CD1c-positive myeloid dendritic cell (primary cell): ENCODE results near the gene INS.
"Not testable (repeated sequence)": the region's sequence is repeated elsewhere in the genome, so short reads cannot be mapped to it uniquely, and the experiment has no call there.

Experiments used
- DNase-seq: peaks from one replicate; pipeline ENCODE4 v3.0.0-alpha.2; 2016; ENCODE audit errors: extremely low spot score

INS gene

DNA sequence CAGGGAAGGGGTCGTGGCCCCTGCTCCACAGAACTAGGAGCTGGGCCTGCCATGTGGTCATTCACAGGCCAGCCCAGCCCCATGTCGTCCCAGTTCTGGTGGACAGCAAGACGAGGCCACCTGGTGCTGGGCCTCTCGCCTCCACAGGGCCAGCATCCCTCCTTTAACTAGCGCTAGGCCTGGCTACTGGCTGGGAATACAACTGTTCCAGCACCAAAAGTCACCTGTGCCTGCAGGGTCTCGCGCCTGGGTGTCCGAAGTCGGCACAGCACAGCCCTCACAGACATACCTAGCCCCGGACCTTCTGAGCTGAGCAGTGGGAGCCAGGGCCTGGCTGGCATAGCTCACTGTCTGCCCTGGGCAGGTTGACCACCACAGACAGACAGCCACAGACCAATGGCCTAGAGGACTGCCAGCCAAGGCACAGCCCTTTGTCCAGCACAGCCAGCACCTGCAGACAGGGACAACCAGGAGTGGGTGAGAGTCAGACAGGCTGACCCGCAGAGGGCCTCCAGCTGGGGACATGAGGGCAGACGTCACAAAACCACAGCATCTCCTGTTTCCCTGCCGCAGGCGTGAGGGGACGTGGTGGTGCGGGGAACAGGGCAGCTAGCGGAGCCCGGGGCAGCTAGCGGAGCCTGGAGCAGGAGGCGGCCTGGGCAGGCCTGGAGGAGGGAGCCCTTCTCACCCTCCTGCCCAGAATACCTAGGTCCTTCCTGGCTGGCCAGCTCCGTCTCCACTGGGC lies 37.8 kb upstream of the INS start:
- no peak for DNase-seq

DNA sequence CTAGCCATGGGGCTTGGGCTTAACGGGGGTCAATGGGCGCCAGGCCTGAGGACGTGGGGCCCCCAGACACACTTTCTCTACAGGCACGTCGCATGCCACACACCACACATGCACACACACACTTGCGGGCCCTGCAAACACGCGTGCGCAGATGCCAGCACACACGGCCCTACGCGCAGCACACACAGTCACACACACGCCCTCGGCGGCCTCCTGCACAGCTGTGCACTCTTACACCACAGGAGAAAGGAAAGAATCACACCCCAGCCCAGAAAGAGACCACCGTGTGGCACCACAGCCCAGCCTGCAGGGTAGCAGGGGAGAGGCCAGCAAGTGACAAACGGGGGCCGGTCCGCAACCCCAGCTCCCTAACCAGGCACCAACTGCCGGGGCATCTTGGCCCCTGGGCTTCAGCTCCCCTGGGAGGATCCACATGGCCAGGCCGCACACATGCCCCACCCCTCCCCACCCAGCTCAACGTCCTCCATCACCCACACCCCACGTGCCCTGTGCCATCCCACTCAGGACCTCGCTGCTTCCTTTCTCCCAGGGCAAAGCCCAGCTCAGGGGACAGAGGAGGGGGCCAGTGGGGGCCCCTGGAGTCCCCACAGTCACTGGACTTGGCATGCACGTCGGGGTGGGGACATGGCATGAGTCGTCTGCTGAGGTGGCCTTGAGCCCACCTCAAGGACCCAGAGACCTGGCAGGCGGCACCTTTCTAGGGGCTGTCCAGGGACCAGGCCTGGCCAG lies 36.9 kb upstream of the INS start:
- no peak for DNase-seq

DNA sequence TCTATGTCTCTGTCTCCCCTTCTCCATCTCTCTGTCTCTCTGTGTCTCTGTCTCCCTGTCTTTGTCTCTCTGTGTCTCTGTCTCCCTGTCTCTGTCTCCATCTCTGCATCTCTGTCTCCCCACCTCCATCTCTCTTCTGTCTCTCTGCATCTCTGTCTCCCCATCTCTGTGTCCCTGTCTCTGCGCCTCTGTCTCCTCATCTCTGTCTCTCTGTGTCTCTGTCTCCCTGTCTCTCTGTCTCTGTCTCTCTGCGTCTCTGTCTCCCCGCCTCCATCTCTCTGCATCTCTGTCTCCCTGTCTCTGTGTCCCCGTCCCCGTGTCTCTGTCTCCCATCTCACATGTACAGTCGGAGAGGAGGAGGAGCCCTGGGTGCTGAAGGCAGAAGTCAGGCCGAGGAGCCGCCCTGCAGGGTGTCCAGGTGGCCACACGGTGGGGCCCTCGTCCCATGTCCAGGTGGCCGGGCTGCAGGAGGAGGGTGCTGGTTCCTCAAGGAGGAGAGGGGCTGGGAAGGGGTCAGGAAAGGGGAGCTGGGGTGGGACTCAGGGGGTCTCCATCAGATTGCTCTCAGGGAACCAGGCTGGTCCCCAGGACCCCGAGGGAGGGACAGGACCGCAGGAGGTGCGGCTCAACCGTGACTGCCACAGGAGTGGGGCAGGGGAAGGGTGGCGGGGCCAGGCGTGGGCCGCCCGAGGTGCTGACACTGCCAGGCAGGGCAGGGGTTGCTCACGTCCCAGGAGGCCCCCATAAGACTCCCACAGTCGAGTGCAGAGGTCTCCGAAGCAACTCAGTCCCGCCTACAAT lies 36.2 kb upstream of the INS start:
- peak; percentile 82 for DNase-seq

DNA sequence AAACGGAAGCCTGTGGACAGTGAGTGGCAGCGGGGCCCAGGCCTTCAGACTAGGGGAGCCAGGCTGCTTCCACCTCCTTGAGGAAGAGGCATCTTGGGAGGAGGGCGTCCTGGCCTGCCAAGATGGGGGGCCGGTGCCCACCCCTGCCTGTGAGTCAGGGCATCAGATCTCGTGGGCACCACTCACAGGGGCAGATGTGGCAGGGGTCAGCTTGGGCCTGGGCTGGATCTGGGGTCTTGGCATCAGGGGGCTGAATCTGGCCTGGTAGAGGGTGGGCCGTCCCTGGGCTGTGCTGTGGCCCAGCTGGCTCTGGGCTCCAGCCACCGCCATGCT lies 34.7 kb upstream of the INS start:
- DNase-seq = no peak

DNA sequence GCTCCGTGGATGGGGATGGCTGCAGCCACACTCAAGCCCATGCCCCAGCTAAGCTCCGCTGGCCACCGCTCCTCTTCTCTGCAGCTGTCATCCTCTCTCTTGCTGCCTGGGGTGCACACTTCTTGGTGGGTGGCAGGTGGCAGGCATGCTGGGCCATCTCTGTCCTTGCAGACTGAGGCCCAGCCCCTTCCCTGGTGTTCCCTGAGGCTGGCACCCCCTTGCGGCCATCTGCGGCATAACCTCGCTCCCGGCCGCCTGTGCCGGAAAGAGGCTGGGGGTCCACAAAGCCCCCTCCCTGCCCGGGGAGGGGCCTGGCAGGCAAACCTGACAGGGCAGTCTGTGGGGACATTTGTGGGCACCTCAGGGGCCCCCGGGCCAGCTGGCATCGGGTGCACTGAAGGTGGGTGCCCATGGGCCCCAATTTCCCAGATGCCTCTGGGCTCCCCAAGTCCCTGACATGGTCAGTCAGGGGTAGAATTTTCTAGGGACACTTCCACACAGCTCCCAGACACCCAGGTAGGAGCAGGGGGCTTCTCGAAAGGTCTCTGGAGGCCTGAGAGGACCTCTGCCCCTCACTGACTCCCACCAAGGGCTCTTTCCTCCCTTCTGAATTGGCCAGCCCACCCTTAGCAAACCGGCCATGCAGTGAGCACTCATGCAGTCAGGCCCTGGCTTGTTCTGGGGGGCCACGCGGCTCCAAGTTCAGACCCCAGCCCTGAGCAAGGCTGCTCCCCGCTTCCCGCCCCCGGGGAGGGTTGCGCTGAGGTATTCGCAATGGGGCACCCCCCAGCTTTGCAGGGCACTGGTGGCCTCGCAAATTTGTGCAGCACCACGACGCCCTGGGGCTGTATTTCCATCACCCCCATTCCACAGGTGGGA lies 34.1 kb upstream of the INS start:
- DNase-seq = peak; percentile 56

DNA sequence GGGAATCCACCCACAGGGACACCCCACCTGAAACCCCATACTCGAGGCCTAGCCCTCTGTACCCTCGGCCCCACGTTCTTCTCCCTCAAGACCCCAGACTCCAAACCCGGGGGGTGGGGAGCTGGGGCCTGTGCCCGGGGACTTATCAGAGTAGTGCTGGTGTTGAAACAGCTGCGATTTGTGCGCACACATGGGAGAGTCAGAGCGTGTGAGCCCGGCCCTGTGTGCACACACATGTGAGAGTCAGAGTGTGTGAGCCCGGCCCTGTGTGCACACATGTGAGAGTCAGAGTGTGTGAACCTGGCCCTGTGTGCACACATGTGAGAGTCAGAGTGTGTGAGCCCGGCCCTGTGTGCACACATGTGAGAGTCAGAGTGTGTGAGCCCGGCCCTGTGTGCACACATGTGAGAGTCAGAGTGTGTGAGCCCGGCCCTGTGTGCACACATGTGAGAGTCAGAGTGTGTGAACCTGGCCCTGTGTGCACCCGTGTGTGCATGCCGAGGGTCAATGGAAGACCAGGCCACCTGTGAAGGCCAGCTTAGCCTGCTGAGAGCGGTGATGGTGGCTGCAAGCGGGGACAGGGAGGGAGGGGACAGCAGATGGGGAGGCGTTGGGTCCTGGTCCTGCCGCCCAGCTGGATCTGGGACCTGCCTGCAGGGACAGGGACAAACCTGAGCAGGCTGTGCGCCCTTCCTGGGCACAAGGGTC lies 33.0 kb upstream of the INS start:
- not testable (repeated sequence) for DNase-seq

DNA sequence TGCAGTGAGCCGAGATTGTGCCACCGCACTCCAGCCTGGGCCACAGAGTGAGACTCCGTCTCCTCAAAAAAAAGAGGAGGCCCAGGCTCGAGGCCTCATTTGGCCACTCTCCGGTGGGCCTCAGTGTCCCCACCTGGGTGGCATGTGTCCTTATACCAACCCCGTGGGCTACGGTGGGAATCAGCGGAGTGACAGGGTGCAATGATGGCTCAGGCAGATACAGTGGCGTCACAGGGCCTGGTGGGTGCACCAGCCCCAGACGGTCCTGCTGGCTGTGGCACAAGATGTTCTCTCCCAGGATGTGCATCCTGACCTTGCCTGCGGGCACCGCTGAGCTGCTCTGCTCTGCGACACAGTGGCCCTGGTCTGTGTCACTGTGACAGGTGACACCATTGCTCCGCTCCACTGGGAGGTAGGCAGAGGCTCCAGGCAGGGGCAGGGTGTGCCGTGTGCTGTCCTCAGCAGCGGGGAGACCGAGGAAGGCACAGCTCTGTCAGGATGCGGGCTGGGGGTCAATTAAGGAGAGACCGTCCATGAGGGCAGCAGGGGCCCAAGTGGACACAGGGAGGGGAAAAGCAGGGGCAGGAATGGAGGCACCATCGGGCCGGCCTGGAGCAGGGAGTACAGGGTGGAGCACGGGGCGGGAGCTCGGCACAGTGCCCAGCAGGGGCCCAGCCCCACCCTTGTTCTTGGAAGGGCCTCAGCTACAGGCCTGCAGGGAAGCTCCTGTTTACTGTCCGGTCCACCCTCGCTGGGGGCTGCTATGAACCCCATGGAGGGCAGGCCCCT lies 32.3 kb upstream of the INS start:
- no peak for DNase-seq

DNA sequence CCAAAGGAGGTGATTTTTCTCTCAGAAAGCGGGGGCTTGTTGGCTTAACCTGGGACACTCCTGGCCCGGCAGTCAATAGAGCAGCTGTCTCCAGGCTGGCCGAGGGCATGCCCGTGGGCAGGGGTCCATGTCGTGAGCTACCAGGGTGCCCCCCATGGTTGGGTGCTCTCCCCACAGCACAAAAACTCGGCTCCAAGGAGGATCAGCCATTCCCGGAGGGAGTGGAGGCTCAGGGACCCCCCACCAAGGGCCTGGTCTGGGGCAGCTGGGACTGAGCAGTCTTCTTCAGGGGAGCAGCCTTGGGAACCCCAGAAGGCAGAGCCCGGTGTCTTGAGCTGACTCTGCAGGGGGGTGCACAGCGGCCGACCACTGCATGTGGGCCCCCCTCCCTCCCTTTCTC lies 31.4 kb upstream of the INS start:
- DNase-seq = no peak

DNA sequence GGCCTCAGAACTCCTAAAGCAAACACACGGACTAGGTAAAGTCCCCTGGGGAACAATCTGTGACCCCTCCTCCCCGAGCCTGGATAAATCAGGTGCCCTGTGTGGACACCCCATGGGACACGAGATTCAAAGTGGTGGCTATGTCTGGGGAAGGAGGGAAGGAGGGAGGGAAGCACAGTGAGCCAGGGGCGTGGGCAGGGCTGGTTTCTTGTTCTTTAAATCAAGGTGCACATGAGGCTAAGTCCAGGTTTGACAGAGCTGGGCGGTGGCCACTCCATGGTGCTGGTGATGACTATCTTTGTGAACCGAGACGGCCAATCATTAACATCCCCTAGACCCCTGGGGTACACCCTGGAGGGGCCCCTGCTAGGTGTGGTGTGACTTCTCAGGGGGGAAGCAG lies 30.9 kb upstream of the INS start:
- no peak for DNase-seq

DNA sequence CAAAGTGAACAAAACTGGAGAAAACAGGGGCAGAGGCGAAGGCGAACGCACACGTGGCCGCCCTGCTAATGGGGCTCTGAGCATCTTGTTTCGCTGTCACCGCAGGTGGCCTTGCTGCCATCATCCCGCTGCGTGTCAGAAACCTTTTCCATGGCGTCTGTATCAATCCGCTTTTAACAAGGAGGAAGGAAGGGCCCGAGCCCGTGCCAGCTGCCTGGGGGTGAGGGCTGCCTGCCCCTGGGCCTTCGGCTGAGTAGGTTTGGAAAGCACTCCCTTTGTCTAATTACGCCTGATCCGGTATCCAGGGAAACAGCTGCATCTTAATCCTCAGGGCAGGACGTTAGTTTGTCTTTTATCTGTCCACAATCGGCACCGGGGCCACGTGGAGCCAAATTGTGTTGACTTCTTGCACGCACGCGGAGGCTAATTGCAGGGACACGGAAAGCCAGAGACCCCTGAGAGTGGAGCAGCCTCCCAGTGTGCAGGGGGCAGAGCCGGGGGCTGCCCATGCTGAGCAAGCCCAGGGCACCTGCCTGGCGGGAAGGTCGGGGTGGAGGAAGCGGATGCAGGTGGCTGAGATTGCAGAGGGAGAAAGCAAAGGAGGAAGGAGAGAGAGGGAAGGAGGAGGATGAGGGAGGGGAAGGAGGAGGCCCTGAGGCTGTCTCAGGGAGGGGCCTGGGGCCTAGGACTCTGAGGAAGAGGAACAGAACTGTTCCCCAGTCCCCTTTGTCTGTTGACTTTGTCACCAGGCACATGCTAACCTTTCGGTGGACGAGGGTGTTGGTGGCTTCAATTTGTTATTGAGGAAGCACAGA lies 29.9 kb upstream of the INS start:
- peak; percentile 86 for DNase-seq

DNA sequence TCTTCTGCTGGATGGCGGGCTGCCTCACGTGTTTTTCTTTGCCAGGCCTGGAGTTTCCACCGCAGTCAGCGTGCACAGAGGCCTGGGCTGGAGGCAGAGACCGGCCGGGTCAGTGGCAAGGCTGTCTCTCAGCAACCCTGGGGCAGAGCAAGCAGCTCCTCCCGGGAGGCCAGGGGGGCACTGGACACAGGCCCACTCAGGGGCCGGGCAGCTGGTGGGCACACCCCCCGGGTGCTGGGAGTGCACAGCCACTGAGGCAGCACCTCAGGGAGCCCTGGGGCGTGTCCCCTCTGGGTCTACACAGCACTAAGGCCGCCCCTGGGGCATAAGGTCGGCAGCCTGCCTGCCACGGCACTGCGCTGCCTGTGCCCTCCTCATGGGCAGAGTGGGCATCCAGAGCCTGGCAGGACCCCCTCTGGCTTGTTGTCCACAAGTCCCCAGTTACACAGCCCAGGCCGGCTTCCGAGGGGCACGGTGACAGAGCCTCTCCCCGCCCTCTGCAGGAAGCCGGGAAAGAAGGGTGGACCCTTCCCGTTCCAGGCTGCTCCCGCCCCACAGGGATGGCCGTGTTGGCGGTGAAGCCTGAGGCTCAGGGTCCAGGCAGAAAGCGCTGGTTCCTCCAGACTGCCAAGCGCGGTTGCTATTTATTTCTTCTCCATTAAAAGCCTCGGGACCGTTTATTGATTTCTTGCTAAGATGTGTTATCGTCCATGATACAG lies 29.1 kb upstream of the INS start:
- no peak for DNase-seq

DNA sequence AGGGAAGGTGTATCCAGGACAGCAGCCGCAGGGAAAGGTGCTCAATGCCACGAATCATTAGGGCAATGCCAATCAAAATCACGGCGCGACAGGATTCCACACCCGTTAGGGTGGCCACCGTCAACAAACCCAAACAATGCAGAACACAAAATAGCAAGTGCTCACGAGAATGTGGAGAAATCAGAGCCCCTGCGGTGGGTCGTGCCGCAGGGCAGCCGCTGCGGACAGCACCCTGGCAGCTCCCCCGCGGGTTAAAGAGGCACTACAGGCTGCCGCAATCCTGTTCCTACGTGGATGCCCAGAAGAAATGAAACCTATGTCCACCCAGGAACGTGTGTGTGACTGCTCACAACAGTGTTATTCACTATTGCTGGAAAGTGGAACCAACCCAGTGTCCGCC lies 27.7 kb upstream of the INS start:
- peak; percentile 5 for DNase-seq

DNA sequence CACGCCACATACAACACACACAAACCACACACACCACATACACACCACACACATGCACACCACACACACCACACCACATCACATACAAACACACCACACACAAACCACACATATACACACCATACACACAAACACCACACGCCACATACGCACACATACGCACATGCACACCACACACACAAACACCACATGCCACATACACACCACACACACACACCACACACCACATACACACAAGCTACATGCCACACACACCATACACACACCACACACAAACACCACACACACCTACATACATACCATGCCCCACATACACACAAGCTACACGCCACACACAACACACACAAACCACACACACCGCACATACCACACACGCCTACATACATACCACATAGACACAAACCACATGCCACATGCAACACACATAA lies 26.3 kb upstream of the INS start:
- no peak for DNase-seq

DNA sequence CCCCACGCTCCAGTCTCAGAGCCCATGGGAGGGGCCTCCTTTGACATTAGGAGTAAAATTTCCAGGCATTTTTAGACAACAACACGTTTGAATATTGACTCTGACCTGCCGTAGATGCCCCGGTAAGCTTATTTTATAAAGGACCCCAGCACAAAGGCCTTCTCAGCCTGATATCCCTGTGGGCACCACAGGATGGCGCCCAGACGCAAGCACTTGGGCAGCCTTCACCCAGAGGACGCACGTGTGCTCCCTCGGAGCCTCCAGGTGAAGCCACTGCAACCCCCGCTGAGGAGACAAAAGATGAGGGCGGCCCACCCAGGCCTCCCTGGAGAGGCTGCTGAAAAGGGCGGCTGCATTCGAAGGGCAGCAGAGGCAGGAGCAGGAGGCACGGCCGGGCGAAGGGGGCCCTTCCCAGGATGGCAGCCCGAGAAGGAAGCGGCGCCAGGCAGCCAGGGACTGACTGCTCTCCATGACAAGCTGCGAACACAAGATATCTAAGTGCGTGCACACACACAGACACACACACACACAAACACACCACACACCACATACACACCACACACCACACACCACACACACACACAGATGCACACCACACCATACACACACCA lies 25.8 kb upstream of the INS start:
- DNase-seq = peak; percentile 63

DNA sequence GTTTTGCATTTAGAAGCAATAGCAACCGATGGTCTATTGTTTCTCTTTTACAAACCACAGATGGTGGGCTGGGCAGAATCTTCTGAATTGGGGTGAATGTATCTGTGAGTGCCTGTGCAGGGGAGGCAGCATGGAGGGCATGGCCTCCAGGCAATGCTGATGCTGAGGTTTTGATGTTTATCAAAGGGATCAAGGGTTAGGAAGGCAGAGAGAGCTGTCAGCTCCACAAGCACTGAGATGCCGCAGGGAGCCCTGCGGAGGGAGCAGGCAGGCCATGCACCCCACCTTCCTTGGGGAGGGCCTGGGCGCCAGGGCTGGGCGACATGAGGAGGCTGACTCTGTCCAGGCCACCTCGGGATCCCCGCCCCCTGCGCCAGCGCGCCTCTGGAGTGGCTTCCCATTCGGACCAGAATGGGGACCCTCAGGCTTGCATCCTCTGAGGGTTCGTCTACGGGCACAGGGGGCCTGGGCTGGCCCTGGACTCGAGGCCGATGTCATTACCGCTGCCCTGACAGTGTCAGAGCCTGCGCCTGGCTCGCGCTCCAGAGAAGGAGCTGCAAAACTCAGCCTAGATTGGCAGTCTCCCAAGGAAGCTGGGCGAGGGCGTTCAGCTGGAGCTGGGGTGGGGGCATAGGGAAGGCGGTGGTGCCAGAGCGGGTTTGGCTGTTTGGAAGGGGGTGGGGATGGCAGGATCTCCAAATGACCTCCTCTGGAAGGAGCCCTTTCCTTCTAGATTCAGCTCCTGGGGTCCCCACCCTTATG lies 24.5 kb upstream of the INS start:
- DNase-seq = no peak

DNA sequence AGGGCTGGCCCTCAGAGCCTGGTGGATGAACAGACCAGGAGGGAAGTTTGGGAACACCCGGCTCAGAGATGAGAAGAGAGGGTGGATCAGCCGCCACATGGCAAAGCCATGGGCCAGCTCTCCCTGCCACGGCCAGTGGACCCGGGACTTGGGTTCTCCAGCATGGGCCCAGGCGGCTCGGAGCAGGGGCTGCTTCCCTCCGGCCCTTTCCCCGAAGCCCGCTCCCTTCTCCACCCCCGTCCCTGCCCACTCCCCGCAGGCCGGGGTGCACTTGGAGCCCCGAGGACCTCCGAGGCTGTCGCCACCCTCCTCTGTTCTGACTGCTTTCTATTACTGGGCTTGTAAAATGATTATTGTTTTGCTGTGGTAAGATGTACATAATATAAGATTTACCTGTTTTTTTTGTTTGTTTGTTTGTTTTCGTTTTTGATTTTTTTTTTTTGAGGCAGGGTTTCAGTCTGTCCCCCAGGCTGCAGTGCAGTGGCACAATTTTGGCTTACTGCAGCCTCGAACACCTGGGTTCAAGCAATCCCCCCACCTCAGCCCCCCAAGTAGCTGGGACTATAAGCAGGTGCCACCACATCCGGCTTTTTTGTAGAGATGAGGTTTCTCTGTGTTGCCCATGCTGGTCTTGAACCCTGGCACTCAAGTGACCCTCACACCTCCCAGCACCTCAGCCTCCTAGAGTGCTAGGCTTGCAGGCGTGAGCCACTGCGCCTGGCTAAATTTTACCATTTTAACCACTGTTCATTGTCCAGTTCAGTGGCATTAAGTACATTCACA lies 21.9 kb upstream of the INS start:
- no peak for DNase-seq

DNA sequence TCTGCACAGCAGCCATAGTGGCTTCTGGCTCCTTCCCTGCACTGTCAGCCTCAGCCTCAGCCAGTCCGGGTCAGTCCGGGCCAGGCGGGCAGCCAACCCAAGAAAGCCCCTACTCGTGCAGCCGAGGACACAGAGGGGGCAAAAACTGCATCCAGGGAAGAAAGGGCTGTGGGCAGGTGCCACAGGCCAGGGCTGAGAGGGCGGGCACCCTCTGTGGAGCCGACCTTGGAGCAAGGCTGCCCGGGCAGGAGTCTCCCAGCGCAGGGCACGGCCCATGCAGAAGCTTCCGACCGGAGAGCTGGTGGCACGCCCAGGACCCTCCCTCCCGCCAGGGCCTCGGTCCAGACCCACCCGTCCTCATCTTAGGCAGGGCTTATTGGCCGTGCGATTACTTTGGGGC lies 21.1 kb upstream of the INS start:
- no peak for DNase-seq
